H1 (cell line): ENCODE data around the gene MOB3B. TPM values are rescaled to one million over a fixed set of nuclear protein-coding genes. Genes with fewer than 3 reads are reported as not detected.

Experiments
- ATF2 ChIP-seq: IDR thresholded peaks from 2 replicates; pipeline ENCODE4 v1.6.1; 2012; ENCODE audit warnings: low read length, inconsistent platforms
- CTBP2 ChIP-seq: IDR thresholded peaks from 2 replicates; pipeline ENCODE4 v1.7.0; 2011; ENCODE audit warnings: borderline replicate concordance, mild to moderate bottlenecking, moderate library complexity, mixed read lengths, low read length; ENCODE audit not compliant: insufficient read depth, insufficient read length
- CTCF ChIP-seq, 3 experiments: IDR thresholded peaks; 1 replicate in 2 of 3; 2 replicates in 1 of 3; pipeline versions ENCODE4 v1.5.1 to v1.6.1; 2011; ENCODE audit warnings: low read length in 3 of 3, mild to moderate bottlenecking in 3 of 3, inconsistent platforms in 2 of 3, low read depth in 1 of 3, moderate library complexity in 1 of 3; ENCODE audit not compliant: insufficient read depth in 1 of 3; ENCODE audit errors: control extremely low read depth in 1 of 3
- MAX ChIP-seq: IDR thresholded peaks from 2 replicates; pipeline ENCODE4 v1.6.1; 2012; ENCODE audit warnings: inconsistent platforms
- ZNF274 ChIP-seq: IDR thresholded peaks from 2 replicates; pipeline ENCODE4 v1.7.0; 2012; ENCODE audit warnings: low read length, borderline replicate concordance; ENCODE audit errors: extremely low read depth
- polyA plus RNA-seq, 7 experiments: library from polyadenylated mRNA; depleted of rRNA in 3 of 7; stranded (reverse) in 5 of 7; unstranded in 2 of 7; fragments of >200 nt in 5 of 7; fragments of 200-250 nt in 2 of 7; gene quantifications; 1 replicate in 5 of 7; 2 replicates in 1 of 7; 4 replicates in 1 of 7; pipeline versions ENCODE4 v1.2.1 to v1.2.3, GENCODE V29; 2011 to 2013; ENCODE audit warnings: missing spikeins in 2 of 7, mixed read lengths in 2 of 7
- total RNA-seq: library from RNA; stranded (reverse); fragmentation: NEBNext Ultra II Directional; extraction: Animal tissue kit (Norgen Biotek cat#: 25700); gene quantifications from 2 replicates; pipeline ENCODE4 v1.2.1, GENCODE V29; 2021

Gene MOB3B
- total and polyA plus RNA-seq, 2 of the 8 experiments (the other 6 are each of a cell fraction or from before 2014, with no cell fraction given), result 12.7 to 16.1 TPM

- no peak for TF ChIP-seq CTCF (IDR thresholded peaks at IDR 0.05; ENCODE audit: control extremely low read depth in 1 of 3, insufficient read depth in 1 of 3, low read depth in 1 of 3, low read length in 3 of 3)
- TF ChIP-seq MAX, result no peak
- no peak for TF ChIP-seq ZNF274
- no peak for TF ChIP-seq CTBP2
- TF ChIP-seq ATF2, result no peak
These were observed 173.2 kb downstream of the MOB3B start (continued) for GRCh38 chr9:27356446-27356845.
